GM19099 (cell line): Measurements from ENCODE around the gene TFCP2.

ENCODE experiments used
- POLR2A ChIP-seq: IDR thresholded peaks from 3 replicates; pipeline ENCODE4 v1.6.1; 2011; ENCODE audit warnings: low read depth; ENCODE audit not compliant: insufficient read length; ENCODE audit errors: extremely low read depth

The TFCP2 gene

DNA sequence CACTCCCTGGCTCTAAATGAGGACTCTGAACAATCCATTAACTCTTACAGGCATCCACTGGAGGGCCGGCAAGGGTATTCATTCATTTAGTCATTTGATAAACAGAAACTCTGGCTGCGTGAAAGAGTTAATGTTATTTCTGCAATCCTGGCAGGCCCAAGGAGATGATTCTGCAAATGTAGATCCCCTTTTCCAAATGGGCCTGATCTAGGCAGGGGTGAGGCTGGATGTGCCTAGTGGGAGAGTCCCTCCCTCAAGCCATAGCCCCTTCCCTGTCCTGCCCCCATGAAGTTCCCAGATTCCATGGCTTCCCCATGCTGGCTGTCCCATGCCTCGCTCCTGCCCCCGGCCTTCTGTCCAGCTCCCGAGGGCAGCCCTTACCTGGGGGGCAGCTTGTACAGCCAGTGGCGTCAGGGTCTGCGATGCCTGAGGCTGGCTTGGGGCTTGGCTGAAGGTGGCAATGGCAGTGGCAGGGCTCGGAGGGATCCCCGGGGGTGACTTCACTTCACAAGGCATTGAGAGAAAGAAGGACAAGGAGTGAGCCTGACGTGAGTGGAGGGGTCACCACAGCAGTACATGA, 26.5 kb upstream of the TFCP2 start:
- no peak for TF ChIP-seq POLR2A

- TF ChIP-seq POLR2A = no peak
These were observed 25.8 kb upstream of the TFCP2 start for GRCh38 chr12:51198568-51199365.

DNA sequence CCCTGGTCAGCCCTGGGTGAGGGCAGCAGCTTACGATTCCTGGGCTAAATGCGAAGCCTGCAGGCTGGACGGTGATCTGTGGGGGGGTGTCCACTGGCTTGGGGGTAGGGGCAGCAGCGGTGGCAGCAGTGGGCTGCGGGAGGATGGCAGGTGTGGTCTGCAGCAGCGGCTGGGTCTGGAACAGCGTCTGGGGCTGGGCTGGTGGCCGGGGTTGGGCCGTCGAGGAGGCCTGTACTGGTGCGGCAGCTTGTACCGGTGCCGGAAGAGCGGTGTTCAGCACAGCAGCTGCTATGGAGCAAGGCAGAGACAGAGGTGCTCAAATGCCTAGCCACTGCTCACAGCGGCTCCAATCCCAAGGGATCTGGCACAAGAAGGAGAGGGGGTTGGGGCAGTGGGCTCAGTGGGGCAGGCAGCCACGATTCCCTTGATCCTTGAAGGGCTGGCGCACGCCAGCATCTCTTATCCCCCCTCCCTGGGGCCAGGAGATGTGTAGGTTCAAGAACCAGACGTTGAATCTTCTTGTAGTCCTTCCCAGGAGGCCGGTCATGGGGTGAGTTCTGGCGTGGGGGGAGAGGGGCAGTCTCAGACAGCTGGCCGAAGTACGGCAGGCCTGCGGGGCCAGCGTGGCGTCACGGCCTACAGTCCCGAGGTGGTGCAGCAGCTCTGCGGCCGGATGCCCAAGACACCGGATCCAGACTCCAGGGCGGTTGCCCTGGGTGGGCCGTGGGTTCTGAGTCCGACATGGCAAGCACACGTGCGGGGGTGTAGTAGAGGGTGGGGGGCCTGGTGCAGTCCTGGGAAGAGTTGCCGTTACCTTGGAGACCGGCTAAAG, 25.0 kb upstream of the TFCP2 start:
- TF ChIP-seq POLR2A = no peak

DNA sequence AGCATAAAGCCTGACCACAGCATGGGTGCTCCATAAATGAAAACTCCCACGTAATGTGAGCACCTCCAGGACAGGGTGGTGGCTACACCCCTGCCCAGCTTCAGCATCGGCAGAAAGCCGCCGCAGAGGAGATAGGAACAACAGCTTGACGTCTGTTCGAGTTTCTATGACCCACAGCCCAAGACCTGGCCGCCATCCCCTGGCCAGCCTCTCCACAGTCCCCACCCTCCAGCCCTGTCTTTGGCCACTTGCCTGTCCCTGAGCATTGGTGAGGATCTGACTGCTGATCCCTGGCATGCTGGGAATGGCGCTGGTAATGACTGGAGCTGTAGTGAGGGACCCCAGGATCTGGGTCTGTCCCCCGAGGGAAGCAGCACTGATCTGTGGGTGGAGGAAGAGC, 23.6 kb upstream of the TFCP2 start:
- TF ChIP-seq POLR2A = no peak

DNA sequence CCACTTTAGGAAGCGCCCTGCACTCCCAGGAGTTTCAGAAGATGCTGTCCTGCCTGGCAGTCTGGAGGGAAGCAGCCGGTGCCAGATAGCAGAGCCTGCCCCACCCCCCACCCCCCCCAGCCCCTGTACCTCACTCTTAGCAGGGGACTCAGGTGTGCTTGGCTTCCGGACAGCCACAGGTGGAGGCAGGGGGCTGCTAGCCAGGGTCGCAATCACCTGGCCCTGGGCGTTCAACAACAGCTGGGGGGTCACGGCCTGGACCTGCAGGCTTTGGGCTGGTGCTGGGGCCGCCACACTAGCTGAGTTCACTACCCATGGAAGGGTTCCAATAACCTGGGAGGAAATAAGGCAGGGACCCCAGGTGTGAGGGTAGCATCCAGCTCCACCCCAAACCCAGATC, 22.9 kb upstream of the TFCP2 start:
- no peak for TF ChIP-seq POLR2A

DNA sequence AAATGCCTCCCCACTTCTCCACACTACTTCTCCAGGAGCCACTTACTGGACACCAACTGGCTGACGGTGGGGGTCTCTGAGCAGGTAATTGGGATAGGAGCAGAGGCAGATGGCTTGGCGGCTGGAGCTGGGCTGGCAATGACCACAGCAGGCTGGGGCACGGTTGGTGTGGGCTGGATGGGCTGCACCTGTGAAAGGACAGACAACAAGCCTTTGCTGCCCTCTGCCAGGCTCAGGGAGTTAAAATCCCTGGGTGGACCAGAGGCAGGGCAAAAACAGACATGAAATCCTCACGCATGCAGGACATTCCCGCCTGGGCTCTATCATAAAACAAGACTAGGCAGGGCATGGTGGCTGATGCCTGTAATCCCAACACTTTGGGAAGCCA, 19.3 kb upstream of the TFCP2 start:
- TF ChIP-seq POLR2A = no peak

- TF ChIP-seq POLR2A = no peak
These were observed 18.8 kb upstream of the TFCP2 start for GRCh38 chr12:51191516-51192283.

DNA sequence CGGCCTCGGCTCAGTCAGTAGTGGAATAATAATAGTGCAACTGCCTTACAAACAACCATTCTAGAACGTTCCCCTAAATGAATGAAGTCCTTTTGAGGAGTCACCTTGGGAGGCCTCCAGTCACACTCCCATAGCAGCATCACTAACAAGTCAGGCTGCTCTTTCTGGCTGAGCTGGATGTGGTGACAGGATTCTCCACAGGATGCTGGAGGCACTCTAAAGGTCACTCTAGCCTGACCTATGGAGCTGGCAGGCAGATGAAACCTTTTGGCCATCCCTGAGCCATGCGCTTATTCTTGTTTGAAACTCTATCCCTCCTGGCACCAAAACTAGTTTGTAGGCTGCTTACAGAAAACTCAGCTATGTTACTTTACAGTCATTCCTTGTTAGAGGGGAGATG, 17.9 kb upstream of the TFCP2 start:
- no peak for TF ChIP-seq POLR2A

- TF ChIP-seq POLR2A = no peak
These were observed 16.9 kb upstream of the TFCP2 start for GRCh38 chr12:51189790-51190355.

DNA sequence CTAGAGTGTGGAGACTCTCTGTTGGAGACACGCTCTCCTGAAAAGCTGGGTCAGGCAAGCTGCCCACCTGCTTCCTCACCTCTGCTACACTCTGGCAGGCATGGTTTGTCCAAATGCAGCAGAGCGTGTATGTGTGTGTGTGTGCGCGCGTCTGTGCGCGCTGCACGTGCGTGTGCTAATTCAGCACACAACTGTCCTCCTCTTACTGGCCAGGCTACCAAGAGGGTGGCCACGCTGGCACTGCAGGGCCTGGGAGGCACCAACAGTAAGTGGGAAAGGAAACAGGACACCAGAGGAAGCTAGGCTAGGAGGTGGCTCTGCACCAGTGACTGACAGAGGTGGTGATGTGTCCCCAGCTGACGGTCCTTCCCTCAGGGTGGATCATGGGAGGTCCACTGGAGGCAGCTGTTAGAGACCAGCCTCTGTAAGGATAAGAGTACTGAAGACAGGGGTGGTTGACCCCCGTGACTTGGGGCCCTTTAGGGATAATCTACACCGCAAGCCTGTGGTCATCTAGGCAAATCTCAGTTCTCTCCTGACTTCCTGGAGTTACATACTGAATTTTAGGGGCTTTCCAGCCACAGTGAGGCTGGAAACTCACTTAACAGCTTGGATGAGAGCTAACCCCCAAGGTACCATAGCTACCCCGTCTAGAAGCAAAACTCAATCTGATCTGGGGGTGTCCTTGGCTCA, 15.6 kb upstream of the TFCP2 start:
- peak; percentile 46 for TF ChIP-seq POLR2A

GRCh38 chr12:51187370-51187987, 14.5 kb upstream of the TFCP2 start:
- no peak for TF ChIP-seq POLR2A

GRCh38 chr12:51186465-51187085, 13.6 kb upstream of the TFCP2 start:
- no peak for TF ChIP-seq POLR2A

GRCh38 chr12:51185171-51185717, 12.3 kb upstream of the TFCP2 start:
- TF ChIP-seq POLR2A = no peak

DNA sequence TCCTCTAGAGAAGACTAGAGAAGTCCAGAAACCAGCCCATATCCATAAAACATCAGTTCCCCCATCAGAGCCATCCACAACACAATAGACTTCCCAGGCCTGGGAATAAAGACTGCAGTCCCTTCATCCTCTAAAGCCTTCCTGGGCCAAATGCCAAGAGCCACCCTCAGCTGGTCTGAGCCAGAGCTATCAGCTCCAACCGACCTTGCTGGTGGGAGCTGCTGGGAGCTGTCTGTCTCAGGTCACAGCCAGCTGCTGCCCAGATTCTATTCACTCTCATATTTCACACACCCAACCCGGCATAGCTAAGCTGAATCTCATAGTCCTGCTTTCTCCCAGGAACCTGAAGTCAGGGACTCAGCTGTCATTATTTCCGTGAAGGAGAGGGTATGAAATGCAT, 10.9 kb upstream of the TFCP2 start:
- no peak for TF ChIP-seq POLR2A

GRCh38 chr12:51183349-51183748, 10.4 kb upstream of the TFCP2 start:
- TF ChIP-seq POLR2A = no peak
